K562 (cell line): ENCODE data around the gene SEC61G. TPM values are rescaled to one million over a fixed set of nuclear protein-coding genes. Genes with fewer than 3 reads are reported as not detected.

Source experiments
- ATAC-seq: fragments of 200-7000 bp; cut with Tn5 transposase; 3 replicates; pipeline ENCODE4 v1.9.1; 2020; ENCODE audit warnings: moderate library complexity
- BruUV-seq: library from RNA; stranded (reverse); fragments of 400-500 nt; replicated peaks from 2 replicates; lab custom pipeline; 2021; lab: Mats Ljungman, UMichigan
- CTCF ChIA-PET: fragments of 300-600 bp; formaldehyde crosslinking; extraction: SDS; loops from one replicate; lab custom pipeline; 2021; ENCODE audit warnings: low intra/inter-chr PET ratio; lab: Yijun Ruan, JAX
- POLR2A ChIA-PET: fragments of 300-600, 350-650 bp; sonication (Branson Sonifier 250); formaldehyde crosslinking; extraction: SDS; loops from one replicate; lab custom pipeline; 2021; ENCODE audit warnings: antibody characterized with exemption, inconsistent platforms; lab: Yijun Ruan, JAX
- DNase-seq, 4 experiments: peaks; one replicate each; pipeline versions ENCODE4 v3.0.0 to v3.0.0-alpha.2; 2011 to 2018; ENCODE audit warnings: low spot score in 3 of 4, mixed read lengths in 3 of 4; ENCODE audit errors: extremely low read depth in 1 of 4
- FAIRE-seq: peaks from 2 replicates; lab custom pipeline; 2011; peaks lifted over from hg19 to GRCh38; lab: Jason Lieb, UNC
- H2AFZ ChIP-seq: 2 replicates; pipeline ENCODE4 v1.6.0; 2011; ENCODE audit warnings: low read depth, low read length, control low read depth, inconsistent platforms
- H3K27ac ChIP-seq: fragments of 200-600 bp; 3 replicates; pipeline ENCODE4 v1.8.0; 2011; ENCODE audit warnings: low read depth, mild to moderate bottlenecking, control low read depth, inconsistent platforms, low read length, moderate library complexity, mixed read lengths; ENCODE audit errors: extremely low read depth
- H3K27me3 ChIP-seq, 2 experiments: fragments of 300-600 bp in 1 of 2; 2 replicates in 1 of 2; 3 replicates in 1 of 2; pipeline versions ENCODE4 v1.6.0 to v1.8.0; 2011; ENCODE audit warnings: inconsistent platforms in 2 of 2, low read length in 2 of 2, mild to moderate bottlenecking in 1 of 2, mixed read lengths in 1 of 2, moderate library complexity in 1 of 2; ENCODE audit not compliant: control insufficient read depth in 2 of 2, insufficient read depth in 2 of 2
- H3K36me3 ChIP-seq: fragments of 300-600 bp; 3 replicates; pipeline ENCODE4 v1.8.0; 2011; ENCODE audit warnings: mild to moderate bottlenecking, low read length, inconsistent platforms; ENCODE audit not compliant: control insufficient read depth, insufficient read depth
- H3K4me1 ChIP-seq, 2 experiments: fragments of 200-600 bp in 1 of 2; replicated peaks in 1 of 2; 2 replicates in 1 of 2; 3 replicates in 1 of 2; pipeline versions ENCODE4 v1.5.1 to v1.8.0; 2011; ENCODE audit warnings: inconsistent platforms in 2 of 2, low read length in 2 of 2, mild to moderate bottlenecking in 1 of 2, mixed read lengths in 1 of 2, moderate library complexity in 1 of 2; ENCODE audit not compliant: control insufficient read depth in 2 of 2, insufficient read depth in 2 of 2
- H3K4me2 ChIP-seq: 2 replicates; pipeline ENCODE4 v1.6.1; 2011; ENCODE audit warnings: low read length, control low read depth, inconsistent platforms, mixed read lengths; ENCODE audit not compliant: insufficient read depth
- H3K4me3 ChIP-seq: fragments of 200-600 bp; sonication (generic), shearing (Covaris generic); 2 replicates; pipeline ENCODE4 v1.5.1; 2016; ENCODE audit warnings: control low read depth, inconsistent platforms
- H3K79me2 ChIP-seq: fragments of 200-600 bp; 3 replicates; pipeline ENCODE4 v1.8.0; 2011; ENCODE audit warnings: low read length, inconsistent platforms; ENCODE audit not compliant: control insufficient read depth, insufficient read depth
- H3K9ac ChIP-seq, 2 experiments: 2 replicates each; pipeline versions ENCODE4 v1.6.0 to v1.6.1; 2011; ENCODE audit warnings: low read depth in 2 of 2, low read length in 2 of 2, control low read depth in 1 of 2, inconsistent platforms in 1 of 2, mild to moderate bottlenecking in 1 of 2, mixed read lengths in 1 of 2; ENCODE audit not compliant: insufficient read depth in 1 of 2
- H3K9me1 ChIP-seq: one replicate; pipeline ENCODE4 v1.6.0; 2011; ENCODE audit warnings: inconsistent platforms, mild to moderate bottlenecking, low read length, moderate library complexity; ENCODE audit not compliant: control insufficient read depth, insufficient read depth
- H3K9me3 ChIP-seq: replicated peaks from 2 replicates; pipeline ENCODE4 v1.5.1; 2011; ENCODE audit warnings: low read depth, low read length, inconsistent platforms; ENCODE audit not compliant: control insufficient read depth, insufficient read depth
- H4K20me1 ChIP-seq: replicated peaks from 2 replicates; pipeline ENCODE4 v1.6.1; 2011; ENCODE audit warnings: low read length, inconsistent platforms, mixed read lengths; ENCODE audit not compliant: control insufficient read depth, insufficient read depth
- HDAC8 ChIP-seq: fragments of 450-650 bp; IDR thresholded peaks from 2 replicates; pipeline ENCODE4 v1.6.1; 2016; ENCODE audit warnings: mild to moderate bottlenecking, missing genetic modification characterization, moderate library complexity, missing compliant biosample characterization
- HMG20B ChIP-seq: fragments of 250-450 bp; sonication (Bioruptor Pico); IDR thresholded peaks from 2 replicates; pipeline ENCODE4 v1.5.0; 2021; ENCODE audit warnings: mild to moderate bottlenecking
- SMAD2 ChIP-seq: fragments of 150-350 bp; IDR thresholded peaks from 2 replicates; pipeline ENCODE4 v1.6.1; 2014; ENCODE audit warnings: low read depth, mild to moderate bottlenecking, low read length
- ZNF274 ChIP-seq: IDR thresholded peaks from 2 replicates; pipeline ENCODE4 v1.6.1; 2011; ENCODE audit warnings: low read depth, mild to moderate bottlenecking, low read length, moderate library complexity, borderline replicate concordance
- WGBS: fragments of 100-300 bp; shearing (Covaris generic); methylation state at CpG from one replicate; pipeline ENCODE4 v1.1.6; 2016; ENCODE audit warnings: low coverage, mixed read lengths; ENCODE audit not compliant: insufficient coverage; ENCODE audit errors: missing lambda C conversion rate; 5-methylcytosine and 5-hydroxymethylcytosine counted together
- in situ Hi-C: fragments of 300-500 bp; cut with MboI; formaldehyde crosslinking; loops from 4 replicates; pipeline ENCODE4 v1.15.0; 2018; ENCODE audit warnings: inconsistent platforms, mixed read lengths
- intact Hi-C: fragments of 100-400 bp; cut with micrococcal nuclease; formaldehyde crosslinking; loops from 2 replicates; pipeline ENCODE4 v1.14.2; 2022
- polyA plus RNA-seq, 8 experiments: library from polyadenylated mRNA; depleted of rRNA in 4 of 8; stranded (reverse) in 5 of 8; unstranded in 3 of 8; fragments of >200 nt; fragmentation: Nextera tagmentation in 2 of 8; fragmentation: Illumina TruSeq in 1 of 8; extraction: Ambion mirVana in 2 of 8; extraction: Trizol in 1 of 8; gene quantifications; 2 replicates each; pipeline versions ENCODE4 v1.2.1 to v1.2.3, GENCODE V29; 2011 to 2014; ENCODE audit warnings: inconsistent platforms in 1 of 8, missing spikeins in 1 of 8
- total RNA-seq, 7 experiments: library from RNA; depleted of rRNA in 6 of 7; stranded (reverse); fragments of >200 nt in 6 of 7; fragmentation: Illumina TruSeq in 2 of 7; extraction: Trizol in 2 of 7; gene quantifications; 2 replicates each; pipeline versions ENCODE4 v1.2.1 to v1.2.3, GENCODE V29; 2011 to 2021; ENCODE audit warnings: low replicate concordance in 1 of 7

Gene SEC61G
- total and polyA plus RNA-seq, 9 of the 15 experiments (the other 6 are each of a cell fraction or from before 2014, with no cell fraction given) = 138 to 565 (median 223) TPM

GRCh38 chr7:54774785-54775740, 16.1 kb upstream of the SEC61G start:
- CTCF ChIA-PET = interaction anchor here (4.3 kb wide), 1 partner anchor 480 kb away, joined by 63 read pairs; no protein-coding TSS in a partner anchor
- Histone ChIP-seq H3K9ac (no peak overlapping the region), H3K4me1 (no peaks in the 10 kb centered on the region; a peak in 1 of 5 replicates), H3K9me3 (no peaks in the 10 kb centered on the region), H2AFZ (no peak overlapping the region)
- no peak for DNase-seq
- intact Hi-C loops = loop anchor here (1.0 to 10.0 kb wide), 3 partner anchors 66 to 640 kb away; no protein-coding TSS in a partner anchor
- no TSS peak for BruUV-seq
- TF ChIP-seq SMAD2 (no peak), HDAC8 (no peak), HMG20B (CRISPR knock-in tag) (no peak), ZNF274 (no peak)
- TF ChIP-seq, all 486 proteins: peak for 0
- ATAC-seq (no peak; the same call in 2 of the 3 replicates), FAIRE-seq (no peak)
- 17% methylated on average over 16 of the region's 18 CpGs for WGBS
- POLR2A ChIA-PET = interaction anchor here (0.6 to 0.7 kb wide), 2 partner anchors 16 to 23 kb away, joined by 3 to 4 read pairs; partner anchors contain the start of gene SEC61G
- Histone ChIP-seq H3K36me3 (no peaks in the 10 kb centered on the region), H4K20me1 (no peaks in the 10 kb centered on the region), H3K4me3 (no peak overlapping the region), H3K79me2 (no peaks in the 10 kb centered on the region), H3K27me3 (peaks cover 4 to 14% of the 10 kb centered on the region in 2 experiments), H3K9me1 (no peaks in the 10 kb centered on the region), H3K4me2 (no peak overlapping the region), H3K27ac (no peak overlapping the region)
- in situ Hi-C loops = no loop called here
